ENCODE measurements around the gene MAN2A1.

DNA sequence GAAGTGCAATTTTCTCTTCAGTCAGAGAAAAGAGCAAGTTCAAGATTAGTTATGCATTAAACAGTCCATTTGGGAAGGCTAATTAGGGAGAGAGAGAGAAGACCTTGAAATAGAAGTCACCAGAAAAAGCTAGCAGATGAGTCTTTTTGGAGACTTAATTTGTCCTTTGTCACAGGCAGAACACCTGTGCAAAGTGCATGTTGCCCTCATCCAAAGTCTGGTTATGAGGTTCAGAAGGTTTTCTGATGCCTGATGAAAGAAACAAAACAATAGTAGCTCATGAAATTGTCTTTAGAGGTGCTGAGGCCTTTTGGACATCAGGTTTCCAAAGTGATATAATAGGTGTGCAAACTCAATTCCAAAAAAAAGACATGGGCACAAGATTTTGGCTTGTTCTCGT lies 199.3 kb downstream of the MAN2A1 start:
- TF ChIP-seq, protein P1, sequence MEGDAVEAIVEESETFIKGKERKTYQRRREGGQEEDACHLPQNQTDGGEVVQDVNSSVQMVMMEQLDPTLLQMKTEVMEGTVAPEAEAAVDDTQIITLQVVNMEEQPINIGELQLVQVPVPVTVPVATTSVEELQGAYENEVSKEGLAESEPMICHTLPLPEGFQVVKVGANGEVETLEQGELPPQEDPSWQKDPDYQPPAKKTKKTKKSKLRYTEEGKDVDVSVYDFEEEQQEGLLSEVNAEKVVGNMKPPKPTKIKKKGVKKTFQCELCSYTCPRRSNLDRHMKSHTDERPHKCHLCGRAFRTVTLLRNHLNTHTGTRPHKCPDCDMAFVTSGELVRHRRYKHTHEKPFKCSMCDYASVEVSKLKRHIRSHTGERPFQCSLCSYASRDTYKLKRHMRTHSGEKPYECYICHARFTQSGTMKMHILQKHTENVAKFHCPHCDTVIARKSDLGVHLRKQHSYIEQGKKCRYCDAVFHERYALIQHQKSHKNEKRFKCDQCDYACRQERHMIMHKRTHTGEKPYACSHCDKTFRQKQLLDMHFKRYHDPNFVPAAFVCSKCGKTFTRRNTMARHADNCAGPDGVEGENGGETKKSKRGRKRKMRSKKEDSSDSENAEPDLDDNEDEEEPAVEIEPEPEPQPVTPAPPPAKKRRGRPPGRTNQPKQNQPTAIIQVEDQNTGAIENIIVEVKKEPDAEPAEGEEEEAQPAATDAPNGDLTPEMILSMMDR (conservative IDR thresholded peaks at IDR 0.05; ENCODE audit: low read depth, low read length): no peak
- TF ChIP-seq EZH2 (IDR thresholded peaks at IDR 0.05; ENCODE audit: borderline replicate concordance, low read depth, low read length, poor library complexity, severe bottlenecking): no peak
